Measurements from ENCODE around the gene RNF32. TPM values are rescaled to one million over a fixed set of nuclear protein-coding genes. Genes with fewer than 3 reads are reported as not detected.

RNF32 gene
- total RNA-seq, 1 donor from 2014 or later = 1.6 TPM

- Mint-ChIP-seq H3K27me3 (ENCODE audit: low read depth, unreplicated experiment) (peaks cover 12% of the 10 kb centered on the region), H3K36me3 (ENCODE audit: low read depth, unreplicated experiment) (no peaks in the 10 kb centered on the region), H3K27ac (ENCODE audit: unreplicated experiment) (no peak overlapping the region), H3K9me3 (ENCODE audit: unreplicated experiment) (no peaks in the 10 kb centered on the region), H3K4me3 (ENCODE audit: unreplicated experiment) (no peak overlapping the region), H3K4me1 (ENCODE audit: low read depth, unreplicated experiment) (peaks cover 5% of the 10 kb centered on the region)
- Histone ChIP-seq H3K4me2 (ENCODE audit: low read length) (no peak overlapping the region), H3K27ac (ENCODE audit: low read depth, low read length) (no peak overlapping the region), H3K4me3 (ENCODE audit: insufficient read depth, low read depth, low read length) (no peak overlapping the region), H3K9ac (ENCODE audit: low read length) (no peak overlapping the region), H3K9me3 (ENCODE audit: insufficient read depth, low read depth, low read length) (no peaks in the 10 kb centered on the region), H3K27me3 (ENCODE audit: insufficient read depth, low read length) (no peaks in the 10 kb centered on the region), H4K20me1 (ENCODE audit: insufficient read depth, low read length) (no peaks in the 10 kb centered on the region), H3K79me2 (ENCODE audit: insufficient read depth, low read length) (no peaks in the 10 kb centered on the region), H2AFZ (ENCODE audit: low read depth, low read length) (no peak overlapping the region), H3K4me1 (ENCODE audit: insufficient read depth, low read length) (peaks cover 3% of the 10 kb centered on the region), H3K36me3 (ENCODE audit: insufficient read depth, low read length) (no peaks in the 10 kb centered on the region)
- DNase-seq (ENCODE audit: low read depth) (no peak), FAIRE-seq (no peak)
- TF ChIP-seq CTCF (IDR thresholded peaks at IDR 0.05; ENCODE audit: insufficient read depth, low read depth, low read length) = no peak
- no peak for TF ChIP-seq EZH2 (IDR thresholded peaks at IDR 0.05; ENCODE audit: insufficient read depth, low read length)
Observed at GRCh38 chr7:156609010-156609877, 31.3 kb upstream of the RNF32 start.

GRCh38 chr7:156610130-156610529, 30.4 kb upstream of the RNF32 start:
- Mint-ChIP-seq H3K27me3 (ENCODE audit: low read depth, unreplicated experiment) (peaks cover 12% of the 10 kb centered on the region), H3K4me1 (ENCODE audit: low read depth, unreplicated experiment) (no peaks in the 10 kb centered on the region), H3K36me3 (ENCODE audit: low read depth, unreplicated experiment) (no peaks in the 10 kb centered on the region), H3K9me3 (ENCODE audit: unreplicated experiment) (no peaks in the 10 kb centered on the region), H3K4me3 (ENCODE audit: unreplicated experiment) (no peak overlapping the region), H3K27ac (ENCODE audit: unreplicated experiment) (no peak overlapping the region)
- H3K4me3 ChIP-seq (ENCODE audit: insufficient read depth, low read depth, low read length) = no peak overlapping the region
- H4K20me1 ChIP-seq (ENCODE audit: insufficient read depth, low read length) = no peaks in the 10 kb centered on the region
- H3K9me3 ChIP-seq (ENCODE audit: insufficient read depth, low read depth, low read length) = no peaks in the 10 kb centered on the region
- no peak overlapping the region for H3K4me2 ChIP-seq (ENCODE audit: low read length)
- H3K4me1 ChIP-seq (ENCODE audit: insufficient read depth, low read length) = peaks cover 3% of the 10 kb centered on the region
- H3K79me2 ChIP-seq (ENCODE audit: insufficient read depth, low read length) = no peaks in the 10 kb centered on the region
- H3K27ac ChIP-seq (ENCODE audit: low read depth, low read length) = no peak overlapping the region
- H3K27me3 ChIP-seq (ENCODE audit: insufficient read depth, low read length) = no peaks in the 10 kb centered on the region
- no peaks in the 10 kb centered on the region for H3K36me3 ChIP-seq (ENCODE audit: insufficient read depth, low read length)
- TF ChIP-seq EZH2 (IDR thresholded peaks at IDR 0.05; ENCODE audit: insufficient read depth, low read length) (no peak), CTCF (IDR thresholded peaks at IDR 0.05; ENCODE audit: insufficient read depth, low read depth, low read length) (no peak)
- DNase-seq (ENCODE audit: low read depth) (no peak), FAIRE-seq (no peak)
- H3K9ac ChIP-seq (ENCODE audit: low read length) = no peak overlapping the region
- H2AFZ ChIP-seq (ENCODE audit: low read depth, low read length) = no peak overlapping the region

GRCh38 chr7:156610601-156611000, 30.0 kb upstream of the RNF32 start:
- H3K27ac ChIP-seq (ENCODE audit: low read depth, low read length) = no peak overlapping the region
- FAIRE-seq = no peak
- no peaks in the 10 kb centered on the region for H3K4me1 Mint-ChIP-seq (ENCODE audit: low read depth, unreplicated experiment)

More at GRCh38 chr7:156610601-156611000, 30.0 kb upstream of the RNF32 start:
- no peak overlapping the region for H3K4me3 ChIP-seq (ENCODE audit: insufficient read depth, low read depth, low read length)
- no peaks in the 10 kb centered on the region for H3K9me3 ChIP-seq (ENCODE audit: insufficient read depth, low read depth, low read length)
- H3K79me2 ChIP-seq (ENCODE audit: insufficient read depth, low read length) = no peaks in the 10 kb centered on the region
- no peak overlapping the region for H3K4me3 Mint-ChIP-seq (ENCODE audit: unreplicated experiment)
- H3K4me1 ChIP-seq (ENCODE audit: insufficient read depth, low read length) = peaks cover 3% of the 10 kb centered on the region
- H3K4me2 ChIP-seq (ENCODE audit: low read length) = no peak overlapping the region
- no peaks in the 10 kb centered on the region for H3K9me3 Mint-ChIP-seq (ENCODE audit: unreplicated experiment)
- H3K36me3 Mint-ChIP-seq (ENCODE audit: low read depth, unreplicated experiment) = no peaks in the 10 kb centered on the region
- no peaks in the 10 kb centered on the region for H3K36me3 ChIP-seq (ENCODE audit: insufficient read depth, low read length)
- H3K27me3 Mint-ChIP-seq (ENCODE audit: low read depth, unreplicated experiment) = peaks cover 13% of the 10 kb centered on the region
- no peak overlapping the region for H3K9ac ChIP-seq (ENCODE audit: low read length)
- TF ChIP-seq EZH2 (IDR thresholded peaks at IDR 0.05; ENCODE audit: insufficient read depth, low read length) = no peak
- TF ChIP-seq CTCF (IDR thresholded peaks at IDR 0.05; ENCODE audit: insufficient read depth, low read depth, low read length) = no peak
- no peak overlapping the region for H3K27ac Mint-ChIP-seq (ENCODE audit: unreplicated experiment)
- H2AFZ ChIP-seq (ENCODE audit: low read depth, low read length) = no peak overlapping the region
- DNase-seq (ENCODE audit: low read depth) = no peak
- H3K27me3 ChIP-seq (ENCODE audit: insufficient read depth, low read length) = no peaks in the 10 kb centered on the region
- H4K20me1 ChIP-seq (ENCODE audit: insufficient read depth, low read length) = no peaks in the 10 kb centered on the region
